ENCODE results near the gene PHF21B.
"Not testable (repeated sequence)": the region's sequence is repeated elsewhere in the genome, so short reads cannot be mapped to it uniquely, and the experiment has no call there.

The PHF21B gene

GRCh38 chr22:44924710-44925109 is 85.1 kb downstream of the PHF21B start:
- Histone ChIP-seq H3K27ac (ENCODE audit: low read depth, low read length, poor library complexity, severe bottlenecking) (no peak overlapping the region), H3K27me3 (ENCODE audit: insufficient read depth, low read length) (no peaks in the 10 kb centered on the region), H2AFZ (ENCODE audit: low read length) (no peak overlapping the region), H4K20me1 (ENCODE audit: insufficient read depth, low read length) (no peaks in the 10 kb centered on the region), H3K4me2 (ENCODE audit: low read length) (no peak overlapping the region), H3K9ac (ENCODE audit: low read length) (no peak overlapping the region), H3K4me1 (ENCODE audit: insufficient read depth, low read length, severe bottlenecking) (no peaks in the 10 kb centered on the region), H3K9me2 (ENCODE audit: low read depth, low read length) (no peaks in the 10 kb centered on the region), H3K79me2 (ENCODE audit: insufficient read depth, low read length) (no peaks in the 10 kb centered on the region), H3F3A (ENCODE audit: insufficient read depth, low read length) (no peaks in the 10 kb centered on the region), H3K9me3 (ENCODE audit: low read length) (no peaks in the 10 kb centered on the region), H3K4me3 (ENCODE audit: low read depth, low read length, poor library complexity, severe bottlenecking) (no peak overlapping the region), H3K36me3 (ENCODE audit: insufficient read depth, low read length) (no peaks in the 10 kb centered on the region)
- no peak for TF ChIP-seq EZH2 (IDR thresholded peaks at IDR 0.05; ENCODE audit: borderline replicate concordance, low read length)
- no peak for TF ChIP-seq CTCF (IDR thresholded peaks at IDR 0.05; ENCODE audit: low read length)

DNA sequence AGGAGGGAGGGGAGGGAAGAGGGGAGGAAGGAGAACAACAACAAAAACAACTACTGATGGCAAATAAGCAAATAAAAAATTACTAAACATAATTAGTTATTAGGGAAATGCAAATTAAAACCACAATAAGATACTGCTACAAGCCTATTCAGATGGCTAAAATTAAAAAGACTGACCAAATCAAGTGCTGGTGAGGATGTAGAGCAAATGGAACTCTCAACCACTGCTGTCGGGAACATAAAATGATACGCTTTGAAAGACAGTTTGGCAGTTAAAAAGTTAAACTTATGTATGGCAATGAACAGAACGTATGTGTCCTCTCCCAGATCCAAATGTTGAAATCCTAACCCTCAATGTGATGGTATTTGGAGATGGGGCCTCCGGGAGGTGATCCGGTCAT is 85.7 kb downstream of the PHF21B start:
- TF ChIP-seq CTCF (IDR thresholded peaks at IDR 0.05; ENCODE audit: low read length), result no peak
- no peak for TF ChIP-seq EZH2 (IDR thresholded peaks at IDR 0.05; ENCODE audit: borderline replicate concordance, low read length)
- Histone ChIP-seq H4K20me1 (ENCODE audit: insufficient read depth, low read length) (no peaks in the 10 kb centered on the region), H3K4me2 (ENCODE audit: low read length) (no peak overlapping the region), H3K9me2 (ENCODE audit: low read depth, low read length) (no peaks in the 10 kb centered on the region), H3K4me3 (ENCODE audit: low read depth, low read length, poor library complexity, severe bottlenecking) (no peak overlapping the region), H3K27ac (ENCODE audit: low read depth, low read length, poor library complexity, severe bottlenecking) (no peak overlapping the region), H3K4me1 (ENCODE audit: insufficient read depth, low read length, severe bottlenecking) (no peaks in the 10 kb centered on the region), H3K27me3 (ENCODE audit: insufficient read depth, low read length) (no peaks in the 10 kb centered on the region), H3K9me3 (ENCODE audit: low read length) (no peaks in the 10 kb centered on the region), H2AFZ (ENCODE audit: low read length) (no peak overlapping the region), H3K36me3 (ENCODE audit: insufficient read depth, low read length) (no peaks in the 10 kb centered on the region), H3K79me2 (ENCODE audit: insufficient read depth, low read length) (no peaks in the 10 kb centered on the region), H3K9ac (ENCODE audit: low read length) (no peak overlapping the region), H3F3A (ENCODE audit: insufficient read depth, low read length) (no peaks in the 10 kb centered on the region)

GRCh38 chr22:44921766-44922165 is 88.0 kb downstream of the PHF21B start:
- not testable (repeated sequence) for H3F3A ChIP-seq (ENCODE audit: insufficient read depth, low read length); H3K79me2 ChIP-seq (ENCODE audit: insufficient read depth, low read length); H3K9me3 ChIP-seq (ENCODE audit: low read length); H3K9me2 ChIP-seq (ENCODE audit: low read depth, low read length); H2AFZ ChIP-seq (ENCODE audit: low read length); H3K9ac ChIP-seq (ENCODE audit: low read length); H3K36me3 ChIP-seq (ENCODE audit: insufficient read depth, low read length); H3K4me2 ChIP-seq (ENCODE audit: low read length); H3K4me1 ChIP-seq (ENCODE audit: insufficient read depth, low read length, severe bottlenecking); H3K4me3 ChIP-seq (ENCODE audit: low read depth, low read length, poor library complexity, severe bottlenecking); H4K20me1 ChIP-seq (ENCODE audit: insufficient read depth, low read length); H3K27me3 ChIP-seq (ENCODE audit: insufficient read depth, low read length); H3K27ac ChIP-seq (ENCODE audit: low read depth, low read length, poor library complexity, severe bottlenecking)

DNA sequence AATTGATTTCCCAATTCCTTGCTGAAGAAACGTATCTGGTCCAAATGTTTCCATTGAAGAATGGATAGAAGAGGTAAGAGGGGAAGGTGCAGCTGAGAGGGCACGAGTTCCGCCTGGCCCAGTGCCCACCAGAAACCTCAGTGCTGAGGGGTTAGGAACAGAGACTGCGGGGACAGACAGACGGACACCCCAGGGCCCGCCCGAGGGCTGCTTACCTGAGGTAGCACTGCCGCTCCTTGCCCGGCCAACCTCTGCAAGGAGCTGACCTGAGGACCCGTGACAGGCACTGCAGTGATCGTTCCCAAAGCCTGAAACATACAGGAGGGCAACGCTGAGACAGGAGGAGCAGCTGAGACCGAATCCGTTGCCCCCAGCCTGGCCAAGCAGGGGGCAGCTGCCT is 89.6 kb downstream of the PHF21B start:
- no peaks in the 10 kb centered on the region for H3K4me1 ChIP-seq (ENCODE audit: insufficient read depth, low read length, severe bottlenecking)
- no peaks in the 10 kb centered on the region for H3K9me2 ChIP-seq (ENCODE audit: low read depth, low read length)
- no peaks in the 10 kb centered on the region for H3K27me3 ChIP-seq (ENCODE audit: insufficient read depth, low read length)
- H3K9ac ChIP-seq (ENCODE audit: low read length), result no peak overlapping the region
- H4K20me1 ChIP-seq (ENCODE audit: insufficient read depth, low read length), result no peaks in the 10 kb centered on the region
- H3F3A ChIP-seq (ENCODE audit: insufficient read depth, low read length), result no peaks in the 10 kb centered on the region
- TF ChIP-seq EZH2 (IDR thresholded peaks at IDR 0.05; ENCODE audit: borderline replicate concordance, low read length), result no peak
- TF ChIP-seq CTCF (IDR thresholded peaks at IDR 0.05; ENCODE audit: low read length), result no peak
- H3K9me3 ChIP-seq (ENCODE audit: low read length), result no peaks in the 10 kb centered on the region
- H2AFZ ChIP-seq (ENCODE audit: low read length), result no peak overlapping the region
- H3K4me3 ChIP-seq (ENCODE audit: low read depth, low read length, poor library complexity, severe bottlenecking), result no peak overlapping the region
- no peaks in the 10 kb centered on the region for H3K79me2 ChIP-seq (ENCODE audit: insufficient read depth, low read length)
- H3K36me3 ChIP-seq (ENCODE audit: insufficient read depth, low read length), result no peaks in the 10 kb centered on the region
- no peak overlapping the region for H3K4me2 ChIP-seq (ENCODE audit: low read length)
- no peak overlapping the region for H3K27ac ChIP-seq (ENCODE audit: low read depth, low read length, poor library complexity, severe bottlenecking)
